ENCODE measurements around the gene TRMT6. TPM values are rescaled to one million over a fixed set of nuclear protein-coding genes. Genes with fewer than 3 reads are reported as not detected.

The TRMT6 gene
- total and polyA plus RNA-seq, 2 donors (not counting 1 experiment from before 2014, with no cell fraction given) = 7.8 to 12.5 TPM

GRCh38 chr20:5914859-5915258 is 35.5 kb downstream of the TRMT6 start:
- Histone ChIP-seq H4K20me1 (ENCODE audit: control insufficient read depth, extremely low read depth, insufficient read depth, low read length) (no peaks in the 10 kb centered on the region), H3K4me1 (ENCODE audit: control insufficient read depth, extremely low read depth, insufficient read depth, low read length) (peaks cover 6% of the 10 kb centered on the region), H3K36me3 (ENCODE audit: control insufficient read depth, insufficient read depth, low read length) (no peaks in the 10 kb centered on the region), H3K9ac (ENCODE audit: insufficient read depth, low read length) (no peak overlapping the region), H3K9me3 (ENCODE audit: control insufficient read depth, insufficient read depth, low read depth, low read length) (no peaks in the 10 kb centered on the region), H3K4me3 (replicated peaks in 1 of 4; ENCODE audit: control extremely low read depth in 1 of 4, insufficient read depth in 1 of 4, low read depth in 3 of 4, low read length in 4 of 4) (no peak overlapping the region), H3K27me3 (ENCODE audit: control insufficient read depth, insufficient read depth, low read length) (no peaks in the 10 kb centered on the region), H2AFZ (ENCODE audit: low read length) (no peak overlapping the region), H3K4me2 (ENCODE audit: extremely low read depth, insufficient read depth, low read length) (no peak overlapping the region), H3K79me2 (ENCODE audit: control insufficient read depth, insufficient read depth, low read length) (no peaks in the 10 kb centered on the region), H3K27ac (ENCODE audit: insufficient read depth, low read length) (no peak overlapping the region)
- no peak for DNase-seq (ENCODE audit: low read depth in 2 of 2)
- TF ChIP-seq CTCF (conservative IDR thresholded peaks at IDR 0.05 in 1 of 2, IDR thresholded peaks at IDR 0.05 in 1 of 2; ENCODE audit: low read depth in 1 of 2, low read length in 2 of 2) = no peak
- no peak for TF ChIP-seq EZH2 (IDR thresholded peaks at IDR 0.05; ENCODE audit: low read length, missing control alignments)

- TF ChIP-seq EZH2 (IDR thresholded peaks at IDR 0.05; ENCODE audit: low read length, missing control alignments) (no peak), CTCF (conservative IDR thresholded peaks at IDR 0.05 in 1 of 2, IDR thresholded peaks at IDR 0.05 in 1 of 2; ENCODE audit: low read depth in 1 of 2, low read length in 2 of 2) (no peak)
Observed at GRCh38 chr20:5913166-5913565, 37.2 kb downstream of the TRMT6 start.

GRCh38 chr20:5910186-5910585 is 40.1 kb downstream of the TRMT6 start:
- Histone ChIP-seq H3K27me3 (ENCODE audit: control insufficient read depth, insufficient read depth, low read length) (peaks cover 2% of the 10 kb centered on the region), H3K27ac (ENCODE audit: insufficient read depth, low read length) (no peak overlapping the region), H2AFZ (ENCODE audit: low read length) (no peak overlapping the region), H3K4me3 (replicated peaks in 1 of 4; ENCODE audit: control extremely low read depth in 1 of 4, insufficient read depth in 1 of 4, low read depth in 3 of 4, low read length in 4 of 4) (no peak overlapping the region), H3K36me3 (ENCODE audit: control insufficient read depth, insufficient read depth, low read length) (no peaks in the 10 kb centered on the region), H3K9ac (ENCODE audit: insufficient read depth, low read length) (no peak overlapping the region), H3K4me2 (ENCODE audit: extremely low read depth, insufficient read depth, low read length) (no peak overlapping the region), H3K4me1 (ENCODE audit: control insufficient read depth, extremely low read depth, insufficient read depth, low read length) (peaks cover 3% of the 10 kb centered on the region), H3K9me3 (ENCODE audit: control insufficient read depth, insufficient read depth, low read depth, low read length) (no peaks in the 10 kb centered on the region), H3K79me2 (ENCODE audit: control insufficient read depth, insufficient read depth, low read length) (no peaks in the 10 kb centered on the region), H4K20me1 (ENCODE audit: control insufficient read depth, extremely low read depth, insufficient read depth, low read length) (no peaks in the 10 kb centered on the region)
- TF ChIP-seq CTCF (conservative IDR thresholded peaks at IDR 0.05 in 1 of 2, IDR thresholded peaks at IDR 0.05 in 1 of 2; ENCODE audit: low read depth in 1 of 2, low read length in 2 of 2) = no peak
- no peak for DNase-seq (ENCODE audit: low read depth in 2 of 2)

More at GRCh38 chr20:5913166-5913565, 37.2 kb downstream of the TRMT6 start:
- DNase-seq (ENCODE audit: low read depth in 2 of 2) = no peak
- Histone ChIP-seq H3K4me3 (replicated peaks in 1 of 4; ENCODE audit: control extremely low read depth in 1 of 4, insufficient read depth in 1 of 4, low read depth in 3 of 4, low read length in 4 of 4) (no peak overlapping the region), H3K27ac (ENCODE audit: insufficient read depth, low read length) (no peak overlapping the region), H3K36me3 (ENCODE audit: control insufficient read depth, insufficient read depth, low read length) (no peaks in the 10 kb centered on the region), H3K79me2 (ENCODE audit: control insufficient read depth, insufficient read depth, low read length) (no peaks in the 10 kb centered on the region), H3K4me1 (ENCODE audit: control insufficient read depth, extremely low read depth, insufficient read depth, low read length) (peaks cover 3% of the 10 kb centered on the region), H3K9ac (ENCODE audit: insufficient read depth, low read length) (no peak overlapping the region), H3K9me3 (ENCODE audit: control insufficient read depth, insufficient read depth, low read depth, low read length) (no peaks in the 10 kb centered on the region), H3K27me3 (ENCODE audit: control insufficient read depth, insufficient read depth, low read length) (peaks cover 2% of the 10 kb centered on the region), H2AFZ (ENCODE audit: low read length) (no peak overlapping the region), H3K4me2 (ENCODE audit: extremely low read depth, insufficient read depth, low read length) (no peak overlapping the region), H4K20me1 (ENCODE audit: control insufficient read depth, extremely low read depth, insufficient read depth, low read length) (no peaks in the 10 kb centered on the region)

Measured in fibroblast of lung (primary cell).